H1 (cell line): ENCODE data around the gene RASSF9. TPM values are rescaled to one million over a fixed set of nuclear protein-coding genes. Genes with fewer than 3 reads are reported as not detected.

Experiments used
- CTCF ChIA-PET: fragments of 300-600 bp; sonication (Branson Sonifier 250); formaldehyde crosslinking; loops from one replicate; lab custom pipeline; 2021; ENCODE audit not compliant: partially characterized antibody; lab: Charles Lee
- POLR2A ChIA-PET: fragments of 300-600 bp; sonication (Branson Sonifier 250); formaldehyde crosslinking; loops from one replicate; lab custom pipeline; 2021; ENCODE audit warnings: inconsistent platforms; ENCODE audit not compliant: partially characterized antibody; lab: Charles Lee
- DNase-seq, 2 experiments: peaks; one replicate each; pipeline versions ENCODE4 v3.0.0 to v3.0.0-alpha.2; 2010 to 2022; ENCODE audit warnings: low spot score in 2 of 2, low read depth in 1 of 2, mixed read lengths in 1 of 2
- FAIRE-seq: peaks from 2 replicates; lab custom pipeline; 2011; peaks lifted over from hg19 to GRCh38; lab: Jason Lieb, UNC
- H2AFZ ChIP-seq: 2 replicates; pipeline ENCODE4 v1.8.1; 2012; ENCODE audit warnings: low read length, inconsistent platforms
- H2AK5ac ChIP-seq: 2 replicates; pipeline ENCODE4 v1.6.1; 2013; ENCODE audit warnings: low read depth, low read length
- H2BK120ac ChIP-seq: replicated peaks from 2 replicates; pipeline ENCODE3; 2013; ENCODE audit warnings: low read depth, low read length, inconsistent platforms
- H2BK12ac ChIP-seq: 2 replicates; pipeline ENCODE4 v1.6.1; 2013; ENCODE audit warnings: low read depth, low read length
- H2BK15ac ChIP-seq: 2 replicates; pipeline ENCODE4 v1.6.1; 2013; ENCODE audit warnings: low read length
- H2BK20ac ChIP-seq: 2 replicates; pipeline ENCODE4 v1.6.1; 2013; ENCODE audit warnings: low read length
- H2BK5ac ChIP-seq: 2 replicates; pipeline ENCODE4 v1.6.1; 2013; ENCODE audit warnings: low read depth, low read length
- H3K14ac ChIP-seq: 2 replicates; pipeline ENCODE4 v1.6.1; 2013; ENCODE audit warnings: inconsistent platforms; ENCODE audit not compliant: insufficient read length
- H3K18ac ChIP-seq: 2 replicates; pipeline ENCODE4 v1.6.1; 2013; ENCODE audit warnings: low read length; ENCODE audit errors: extremely low read depth
- H3K23ac ChIP-seq: 2 replicates; pipeline ENCODE4 v1.6.1; 2013; ENCODE audit warnings: inconsistent platforms; ENCODE audit not compliant: insufficient read length
- H3K23me2 ChIP-seq: 2 replicates; pipeline ENCODE4 v1.6.1; 2013; ENCODE audit warnings: low read depth, low read length
- H3K27ac ChIP-seq: 2 replicates; pipeline ENCODE4 v1.6.1; 2011; ENCODE audit warnings: low read depth, low read length, inconsistent platforms
- H3K27me3 ChIP-seq, 4 experiments: replicated peaks in 1 of 4; 1 replicate in 1 of 4; 2 replicates in 3 of 4; pipeline versions ENCODE4 v1.6.1 to v1.8.1; 2011 to 2013; ENCODE audit warnings: low read length in 3 of 4, mild to moderate bottlenecking in 3 of 4, inconsistent platforms in 2 of 4, mixed read lengths in 2 of 4, moderate library complexity in 1 of 4; ENCODE audit not compliant: control insufficient read depth in 3 of 4, insufficient read depth in 3 of 4; ENCODE audit errors: extremely low read depth in 1 of 4
- H3K36me3 ChIP-seq, 4 experiments: 2 replicates each; pipeline versions ENCODE4 v1.6.1 to v1.8.1; 2011 to 2013; ENCODE audit warnings: mild to moderate bottlenecking in 4 of 4, low read length in 3 of 4, moderate library complexity in 2 of 4, control low read depth in 1 of 4, inconsistent platforms in 1 of 4; ENCODE audit not compliant: insufficient read depth in 4 of 4, control insufficient read depth in 2 of 4
- H3K4ac ChIP-seq: replicated peaks from 2 replicates; pipeline ENCODE3; 2013; ENCODE audit warnings: low read length, low read depth, mixed read lengths, inconsistent platforms; ENCODE audit not compliant: insufficient read length
- H3K4me1 ChIP-seq, 4 experiments: replicated peaks in 1 of 4; 1 replicate in 1 of 4; 2 replicates in 3 of 4; pipeline versions ENCODE4 v1.6.1 to v1.8.1; 2011 to 2013; ENCODE audit warnings: low read length in 3 of 4, inconsistent platforms in 2 of 4, mixed read lengths in 1 of 4; ENCODE audit not compliant: insufficient read depth in 4 of 4, control insufficient read depth in 3 of 4
- H3K4me2 ChIP-seq, 2 experiments: 2 replicates each; pipeline versions ENCODE4 v1.6.1 to v1.8.1; 2011 to 2013; ENCODE audit warnings: low read depth in 2 of 2, low read length in 2 of 2, control low read depth in 1 of 2, inconsistent platforms in 1 of 2, mild to moderate bottlenecking in 1 of 2; ENCODE audit not compliant: insufficient read depth in 1 of 2
- H3K4me3 ChIP-seq, 4 experiments: fragments of 200-600, 300-600 bp in 1 of 4; sonication (generic), shearing (Covaris generic), sonication (Bioruptor Twin) in 1 of 4; 2 replicates each; pipeline versions ENCODE4 v1.5.1 to v1.8.1; 2011 to 2016; ENCODE audit warnings: low read length in 4 of 4, low read depth in 3 of 4, control low read depth in 2 of 4, inconsistent platforms in 2 of 4, mild to moderate bottlenecking in 2 of 4, mixed read lengths in 1 of 4, moderate library complexity in 1 of 4; ENCODE audit not compliant: insufficient read depth in 2 of 4; ENCODE audit errors: extremely low read depth in 1 of 4
- H3K56ac ChIP-seq: replicated peaks from 2 replicates; pipeline ENCODE3; 2013; ENCODE audit warnings: low read depth, mild to moderate bottlenecking, mixed read lengths, low read length, inconsistent platforms; ENCODE audit not compliant: insufficient read length
- H3K79me1 ChIP-seq: 2 replicates; pipeline ENCODE4 v1.6.1; 2013; ENCODE audit warnings: low read depth, low read length, control low read depth
- H3K79me2 ChIP-seq, 2 experiments: 2 replicates each; pipeline versions ENCODE4 v1.6.1 to v1.8.1; 2012 to 2013; ENCODE audit warnings: low read length in 2 of 2, mild to moderate bottlenecking in 2 of 2, inconsistent platforms in 1 of 2; ENCODE audit not compliant: insufficient read depth in 2 of 2, control insufficient read depth in 1 of 2
- H3K9ac ChIP-seq, 4 experiments: replicated peaks in 1 of 4; 1 replicate in 1 of 4; 2 replicates in 3 of 4; pipeline versions ENCODE4 v1.6.1 to v1.8.1; 2011 to 2013; ENCODE audit warnings: low read depth in 3 of 4, low read length in 3 of 4, control low read depth in 2 of 4, mild to moderate bottlenecking in 2 of 4, moderate library complexity in 2 of 4, inconsistent platforms in 1 of 4; ENCODE audit errors: extremely low read depth in 1 of 4
- H3K9me3 ChIP-seq, 2 experiments: 2 replicates each; pipeline versions ENCODE4 v1.6.1 to v1.8.1; 2012 to 2013; ENCODE audit warnings: mild to moderate bottlenecking in 2 of 2, moderate library complexity in 2 of 2, control low read depth in 1 of 2, inconsistent platforms in 1 of 2, low read depth in 1 of 2, low read length in 1 of 2, mixed read lengths in 1 of 2; ENCODE audit not compliant: insufficient read depth in 2 of 2
- H4K20me1 ChIP-seq, 2 experiments: replicated peaks in 1 of 2; 2 replicates each; pipeline versions ENCODE3 to v1.8.1; 2011 to 2013; ENCODE audit warnings: inconsistent platforms in 2 of 2, low read length in 2 of 2, mild to moderate bottlenecking in 1 of 2; ENCODE audit not compliant: insufficient read depth in 2 of 2, control insufficient read depth in 1 of 2
- H4K5ac ChIP-seq: 2 replicates; pipeline ENCODE4 v1.6.1; 2013; ENCODE audit warnings: low read length, low read depth, mixed read lengths, inconsistent platforms; ENCODE audit not compliant: insufficient read length
- H4K8ac ChIP-seq: 2 replicates; pipeline ENCODE4 v1.8.0; 2013; ENCODE audit warnings: mild to moderate bottlenecking, moderate library complexity, low read length, inconsistent platforms; ENCODE audit not compliant: insufficient read depth; ENCODE audit errors: extremely low read depth
- H4K91ac ChIP-seq: replicated peaks from 2 replicates; pipeline ENCODE3; 2013; ENCODE audit warnings: low read length, mixed read lengths, inconsistent platforms; ENCODE audit not compliant: insufficient read length
- JUN ChIP-seq: IDR thresholded peaks from 2 replicates; pipeline ENCODE4 v1.6.1; 2011; ENCODE audit warnings: low read depth, mild to moderate bottlenecking, improper control_type of control experiment, low read length
- RFX5 ChIP-seq: IDR thresholded peaks from 2 replicates; pipeline ENCODE4 v1.6.1; 2011; ENCODE audit warnings: low read depth, low read length, improper control_type of control experiment, borderline replicate concordance
- WGBS, 2 experiments: shearing (Covaris generic) in 1 of 2; methylation state at CpG; one replicate each; pipeline versions ENCODE4 v1.1.6 to v1.1.7; 2013 to 2015; ENCODE audit warnings: low lambda C conversion rate in 2 of 2, mixed read lengths in 2 of 2, inconsistent platforms in 1 of 2, low coverage in 1 of 2, missing lambda C conversion rate in 1 of 2; ENCODE audit not compliant: insufficient replicate concordance in 2 of 2, insufficient coverage in 1 of 2, insufficient read length in 1 of 2; ENCODE audit errors: extremely low coverage in 1 of 2, missing lambda C conversion rate in 1 of 2; 5-methylcytosine and 5-hydroxymethylcytosine counted together
- polyA plus RNA-seq, 7 experiments: library from polyadenylated mRNA; depleted of rRNA in 3 of 7; stranded (reverse) in 5 of 7; unstranded in 2 of 7; fragments of >200 nt in 5 of 7; fragments of 200-250 nt in 2 of 7; gene quantifications; 1 replicate in 5 of 7; 2 replicates in 1 of 7; 4 replicates in 1 of 7; pipeline versions ENCODE4 v1.2.1 to v1.2.3, GENCODE V29; 2011 to 2013; ENCODE audit warnings: missing spikeins in 2 of 7, mixed read lengths in 2 of 7
- total RNA-seq: library from RNA; stranded (reverse); fragmentation: NEBNext Ultra II Directional; extraction: Animal tissue kit (Norgen Biotek cat#: 25700); gene quantifications from 2 replicates; pipeline ENCODE4 v1.2.1, GENCODE V29; 2021

Gene RASSF9
- total and polyA plus RNA-seq, 2 of the 8 experiments (the other 6 are each of a cell fraction or from before 2014, with no cell fraction given): 0.06 to 0.39 TPM

- POLR2A ChIA-PET: no interaction called here
- Histone ChIP-seq H3K4me3 (no peak overlapping the region), H3K36me3 (no peaks in the 10 kb centered on the region; a peak in 1 of 8 replicates), H2BK120ac (no peak overlapping the region), H3K79me2 (no peaks in the 10 kb centered on the region), H3K79me1 (no peaks in the 10 kb centered on the region), H3K9me3 (no peaks in the 10 kb centered on the region), H3K4me1 (no peaks in the 10 kb centered on the region), H3K23me2 (no peaks in the 10 kb centered on the region), H2BK20ac (no peak overlapping the region), H3K9ac (no peak overlapping the region), H2AK5ac (no peak overlapping the region), H3K23ac (no peak overlapping the region), H3K56ac (no peak overlapping the region), H2BK15ac (no peak overlapping the region), H4K91ac (no peak overlapping the region), H2BK12ac (no peak overlapping the region), H3K4me2 (no peak overlapping the region), H3K27me3 (no peaks in the 10 kb centered on the region), H4K5ac (no peak overlapping the region), H3K14ac (no peak overlapping the region), H2AFZ (no peak overlapping the region), H3K27ac (no peak overlapping the region), H3K18ac (no peak overlapping the region), H4K8ac (no peak overlapping the region), H4K20me1 (no peaks in the 10 kb centered on the region), H2BK5ac (no peak overlapping the region), H3K4ac (no peak overlapping the region)
- TF ChIP-seq RFX5: no peak
- TF ChIP-seq JUN: no peak
- no peak for FAIRE-seq
- CTCF ChIA-PET: interaction anchor here (0.6 kb wide), 1 partner anchor 378 kb away, joined by 3 read pairs; no protein-coding TSS in a partner anchor
- no peak for DNase-seq
- 95% methylated on average over 1 of the region's 1 CpG; no CpG with 5 or more reads in 1 of the 2 experiments for WGBS, 2 experiments
Measured at GRCh38 chr12:85803231-85803630, 33.0 kb downstream of the RASSF9 start.
